Measurements from ENCODE around the gene EDNRB.
"Not testable (repeated sequence)": the region's sequence is repeated elsewhere in the genome, so short reads cannot be mapped to it uniquely, and the experiment has no call there.

The EDNRB gene

DNA sequence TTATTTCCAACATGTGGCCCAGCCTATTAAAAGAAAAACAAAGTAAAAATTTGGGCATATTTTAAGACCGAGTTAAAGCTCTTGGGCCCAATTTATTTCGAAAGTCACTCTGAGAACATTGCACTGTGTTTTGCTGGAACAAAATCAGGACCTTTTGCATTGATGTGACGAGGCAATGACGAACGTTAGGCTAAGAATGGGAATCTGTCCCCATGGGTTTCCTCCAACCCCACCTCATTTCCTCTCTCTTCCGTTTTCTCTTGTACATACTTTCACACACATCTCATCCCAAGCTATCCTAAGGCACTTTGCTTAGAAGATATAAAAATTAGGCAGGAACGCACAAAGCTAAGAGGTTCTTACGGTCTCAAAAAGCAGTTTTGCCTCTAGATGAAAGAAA lies 22.1 kb downstream of the EDNRB start:
- DNase-seq, result no peak

GRCh38 chr13:77894743-77895142 lies 23.9 kb downstream of the EDNRB start:
- DNase-seq, result no peak

GRCh38 chr13:77893066-77893465 lies 25.6 kb downstream of the EDNRB start:
- no peak for DNase-seq

DNA sequence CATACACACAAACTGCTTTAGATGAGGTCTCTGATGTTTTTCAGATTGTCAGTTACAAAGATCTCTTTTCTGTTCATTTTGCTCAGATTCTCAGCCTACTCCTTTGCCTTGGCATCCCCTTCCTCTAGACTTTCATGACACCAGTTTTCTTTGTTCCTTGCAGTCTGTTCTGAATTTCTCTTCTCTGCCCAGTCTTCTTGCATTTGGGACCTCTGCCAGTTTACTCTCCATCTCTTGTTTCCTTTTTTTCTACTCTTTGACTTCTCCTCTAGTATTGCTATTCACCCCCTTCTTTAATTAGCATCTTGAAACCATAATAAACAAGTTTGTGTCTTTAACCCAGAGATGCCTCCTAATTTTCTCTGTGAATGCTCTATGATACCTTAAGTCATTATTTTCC lies 26.1 kb downstream of the EDNRB start:
- no peak for DNase-seq

DNA sequence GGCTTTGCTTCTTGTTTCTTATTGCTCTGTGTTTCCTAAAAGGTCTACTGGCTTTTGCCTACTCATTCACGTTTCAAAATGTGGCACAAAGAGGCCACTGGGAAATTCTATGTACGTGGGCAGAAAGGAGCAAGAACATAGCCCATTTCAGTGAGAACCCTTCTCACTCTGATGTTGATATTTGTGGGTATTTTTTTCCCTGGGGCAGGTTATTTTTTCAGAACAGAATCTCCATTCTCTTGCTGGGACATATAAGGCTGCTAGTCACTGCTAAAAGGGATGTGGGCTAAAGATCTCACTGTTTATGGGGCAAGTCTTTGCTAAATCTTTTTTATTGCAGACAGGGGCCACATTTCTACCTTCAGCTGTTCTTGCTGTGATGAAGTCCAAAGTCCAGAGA lies 27.1 kb downstream of the EDNRB start:
- DNase-seq, result no peak

- no peak for DNase-seq
Observed at GRCh38 chr13:77891041-77891440, 27.6 kb downstream of the EDNRB start.

- DNase-seq, result no peak
Observed at GRCh38 chr13:77883328-77883727, 35.3 kb downstream of the EDNRB start.

DNA sequence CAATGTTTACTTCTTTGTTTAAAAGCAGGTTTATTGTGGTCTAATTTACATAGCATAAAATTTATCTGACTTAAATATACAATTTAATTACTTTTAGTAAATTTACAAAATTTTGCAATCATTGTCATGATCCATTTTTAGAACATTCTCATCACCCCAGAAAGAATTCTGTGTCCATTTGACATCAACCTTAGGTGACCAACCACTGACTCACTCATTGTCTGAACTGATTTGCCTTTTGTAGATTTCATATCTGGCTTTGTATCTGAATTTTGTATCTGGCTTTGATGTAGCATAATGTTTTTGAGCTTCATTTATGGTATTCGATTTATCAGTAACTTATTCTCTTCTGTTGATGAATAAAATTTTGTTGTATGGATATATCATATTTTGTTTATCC lies 40.4 kb downstream of the EDNRB start:
- no peak for DNase-seq

DNA sequence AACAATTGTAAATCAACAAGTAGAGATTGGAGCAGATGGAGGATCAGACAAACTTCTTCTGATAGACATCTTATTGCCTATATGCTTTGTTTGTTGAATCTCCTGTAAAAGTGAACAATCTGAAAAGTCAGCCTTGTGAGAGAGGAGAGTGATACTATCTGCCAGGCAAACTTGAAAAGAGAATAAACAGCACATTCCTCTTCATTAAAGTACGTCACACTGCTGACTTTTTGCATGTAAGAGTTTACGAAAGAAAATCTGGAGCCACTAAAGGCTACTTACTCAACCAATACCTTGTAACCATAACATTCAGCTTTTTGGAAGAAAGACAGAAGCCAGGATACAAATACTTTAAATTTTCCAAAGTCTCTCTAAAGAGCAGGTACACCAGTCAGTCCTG lies 42.5 kb downstream of the EDNRB start:
- DNase-seq, result no peak

GRCh38 chr13:77874406-77874805 lies 44.2 kb downstream of the EDNRB start:
- no peak for DNase-seq

DNA sequence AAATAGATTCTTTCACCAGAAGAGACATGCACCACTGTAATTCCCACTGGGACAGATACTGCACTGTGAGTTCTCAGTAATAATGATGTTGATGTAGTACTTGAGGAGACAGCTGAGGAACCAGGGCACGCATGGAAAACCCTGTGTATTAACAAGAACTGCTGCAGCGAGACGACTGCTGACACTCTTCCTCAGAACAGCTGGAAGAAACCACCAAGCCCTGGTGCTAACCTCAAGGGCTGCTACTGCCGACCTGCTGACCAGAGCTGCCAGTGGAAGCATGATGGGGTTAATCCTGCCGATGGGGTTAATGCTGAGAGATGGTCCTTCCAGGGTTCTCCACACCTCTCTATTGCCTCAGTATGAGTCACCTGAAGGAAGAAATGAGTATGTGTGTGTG lies 45.6 kb downstream of the EDNRB start:
- no peak for DNase-seq

- DNase-seq, result no peak
Observed at GRCh38 chr13:77871596-77871995, 47.0 kb downstream of the EDNRB start.

- no peak for DNase-seq
Observed at GRCh38 chr13:77868717-77869116, 49.9 kb downstream of the EDNRB start.

GRCh38 chr13:77866971-77867370 lies 51.7 kb downstream of the EDNRB start:
- no peak for DNase-seq

GRCh38 chr13:77865622-77866021 lies 53.0 kb downstream of the EDNRB start:
- no peak for DNase-seq

DNA sequence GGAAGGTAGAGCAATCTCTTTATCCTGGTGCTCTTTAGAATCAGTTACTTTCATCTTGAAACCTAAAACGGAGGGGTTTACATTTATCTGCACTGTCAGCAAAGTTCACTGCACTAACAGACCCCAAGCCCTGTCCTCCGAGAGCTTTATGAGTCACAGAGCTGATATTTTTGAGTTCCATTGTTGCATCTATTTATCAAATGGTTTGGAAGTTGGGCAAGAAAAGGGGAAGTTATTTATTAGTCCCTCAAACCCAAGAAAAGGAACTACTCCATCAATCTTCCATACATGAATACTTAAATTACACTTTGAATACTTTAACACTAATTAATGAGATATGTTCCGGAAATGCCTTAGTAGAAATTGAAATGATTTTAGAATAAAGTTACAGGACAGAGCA lies 55.5 kb downstream of the EDNRB start:
- DNase-seq, result no peak

DNA sequence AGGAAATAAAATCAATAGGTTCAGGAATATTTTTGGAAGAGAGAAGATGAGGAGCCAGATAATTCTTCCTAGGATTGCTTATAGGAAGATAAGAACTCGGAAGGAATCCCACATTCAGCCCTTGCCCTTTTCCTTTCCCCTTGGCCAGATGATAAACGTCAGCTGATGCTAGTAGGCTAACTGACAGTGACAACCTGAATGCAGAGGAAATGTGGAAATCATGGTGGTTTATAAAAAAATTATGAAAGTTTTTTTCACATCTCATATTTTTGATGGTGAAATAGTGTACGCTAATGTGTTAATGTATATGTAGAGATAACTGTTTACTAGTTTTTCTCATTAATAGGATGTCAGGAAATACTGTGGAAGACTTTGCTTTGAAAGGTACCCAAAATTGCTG lies 56.9 kb downstream of the EDNRB start:
- no peak for DNase-seq

- DNase-seq, result no peak
Observed at GRCh38 chr13:77860507-77860981, 58.1 kb downstream of the EDNRB start.

GRCh38 chr13:77859450-77859849 lies 59.2 kb downstream of the EDNRB start:
- no peak for DNase-seq

GRCh38 chr13:77857531-77858209 lies 61.0 kb downstream of the EDNRB start:
- no peak for DNase-seq

DNA sequence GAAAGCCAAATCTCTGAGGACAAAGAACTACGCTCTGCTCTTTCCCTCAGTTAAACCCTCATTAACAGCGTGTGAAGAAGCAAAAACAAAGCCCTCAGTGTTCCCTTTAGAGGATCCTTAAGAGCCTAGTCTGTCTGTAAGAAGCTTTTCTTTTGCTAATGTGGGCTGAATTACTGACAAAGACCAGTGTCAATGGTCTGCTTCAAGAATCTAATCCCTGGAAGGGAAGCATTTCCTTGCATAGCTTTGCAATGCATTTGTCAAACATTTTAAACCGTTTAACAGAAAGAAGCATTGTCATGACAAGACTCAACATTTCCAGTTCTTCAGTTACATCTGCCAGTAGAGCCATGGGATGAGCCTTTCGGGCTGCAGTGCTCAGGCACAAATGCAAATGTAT lies 64.9 kb downstream of the EDNRB start:
- no peak for DNase-seq

DNA sequence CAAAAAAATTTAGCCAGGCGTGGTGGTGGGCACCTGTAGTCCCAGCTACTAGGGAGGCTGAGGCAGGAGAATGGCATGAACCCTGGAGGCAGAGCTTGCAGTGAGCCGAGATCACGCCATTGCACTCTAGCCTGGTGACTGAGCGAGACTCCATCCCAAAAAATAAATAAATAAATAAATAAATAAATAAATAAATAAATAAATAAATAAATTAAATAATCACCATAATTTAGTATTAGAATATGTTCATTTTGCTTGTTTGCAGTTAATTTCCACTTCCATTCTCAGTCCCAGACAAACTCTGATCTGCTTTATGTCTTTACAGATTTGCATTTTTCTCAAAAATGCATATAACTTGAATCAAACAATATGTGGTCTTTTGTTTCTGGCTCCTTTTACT lies 70.6 kb downstream of the EDNRB start:
- not testable (repeated sequence) for DNase-seq

DNA sequence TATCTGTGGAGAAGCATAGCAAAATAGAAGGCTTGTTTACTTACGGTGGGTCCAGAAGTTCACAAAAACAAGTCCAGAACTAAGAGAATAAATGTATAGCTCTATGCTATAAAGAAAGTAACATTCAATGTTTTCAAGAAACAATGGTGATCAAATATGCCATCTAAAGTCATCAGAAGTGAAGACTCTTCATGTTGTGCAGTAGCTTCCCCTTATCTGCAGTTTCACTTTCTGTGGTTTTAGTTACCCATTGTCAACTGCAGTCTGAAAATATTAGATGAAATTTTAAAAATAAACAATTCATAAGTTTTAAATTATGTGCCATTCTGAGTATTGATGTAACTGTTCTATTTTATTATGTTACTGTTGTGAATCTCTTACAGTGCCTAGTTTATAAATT lies 72.5 kb downstream of the EDNRB start:
- DNase-seq, result no peak

Measured in COR-L47 (cell line).